Measurements from ENCODE around the gene RANBP17. TPM values are rescaled to one million over a fixed set of nuclear protein-coding genes. Genes with fewer than 3 reads are reported as not detected.

The RANBP17 gene
- total and polyA plus RNA-seq, 2 donors from 2014 or later, result 2.0 to 15.4 TPM

DNA sequence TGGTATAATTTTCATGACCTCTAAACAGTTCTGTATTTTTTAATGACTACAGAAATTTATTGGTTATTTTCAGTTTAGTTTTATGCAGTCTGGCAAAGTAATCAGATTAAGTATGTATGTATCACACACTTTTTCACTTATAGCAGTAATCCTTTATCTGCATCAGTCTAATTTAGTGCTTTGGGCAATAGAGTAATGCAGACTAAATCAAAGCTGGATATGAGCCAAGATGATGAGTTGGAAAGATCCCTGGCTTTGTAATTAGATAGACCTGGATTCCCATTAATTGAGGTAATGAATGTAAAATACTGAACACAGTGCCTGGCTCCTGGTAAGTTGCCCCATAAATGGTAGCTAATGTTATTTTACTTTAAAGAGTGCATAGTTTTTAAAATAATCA lies 231.8 kb downstream of the RANBP17 start:
- no peak overlapping the region for H3K9ac ChIP-seq (ENCODE audit: low read length in 3 of 3)
- H3K36me3 ChIP-seq (ENCODE audit: control insufficient read depth in 2 of 3, insufficient read depth in 3 of 3, low read length in 3 of 3), result no peaks in the 10 kb centered on the region
- no peaks in the 10 kb centered on the region for H3K27me3 ChIP-seq (ENCODE audit: control insufficient read depth, insufficient read depth, low read length)
- TF ChIP-seq, protein P1, sequence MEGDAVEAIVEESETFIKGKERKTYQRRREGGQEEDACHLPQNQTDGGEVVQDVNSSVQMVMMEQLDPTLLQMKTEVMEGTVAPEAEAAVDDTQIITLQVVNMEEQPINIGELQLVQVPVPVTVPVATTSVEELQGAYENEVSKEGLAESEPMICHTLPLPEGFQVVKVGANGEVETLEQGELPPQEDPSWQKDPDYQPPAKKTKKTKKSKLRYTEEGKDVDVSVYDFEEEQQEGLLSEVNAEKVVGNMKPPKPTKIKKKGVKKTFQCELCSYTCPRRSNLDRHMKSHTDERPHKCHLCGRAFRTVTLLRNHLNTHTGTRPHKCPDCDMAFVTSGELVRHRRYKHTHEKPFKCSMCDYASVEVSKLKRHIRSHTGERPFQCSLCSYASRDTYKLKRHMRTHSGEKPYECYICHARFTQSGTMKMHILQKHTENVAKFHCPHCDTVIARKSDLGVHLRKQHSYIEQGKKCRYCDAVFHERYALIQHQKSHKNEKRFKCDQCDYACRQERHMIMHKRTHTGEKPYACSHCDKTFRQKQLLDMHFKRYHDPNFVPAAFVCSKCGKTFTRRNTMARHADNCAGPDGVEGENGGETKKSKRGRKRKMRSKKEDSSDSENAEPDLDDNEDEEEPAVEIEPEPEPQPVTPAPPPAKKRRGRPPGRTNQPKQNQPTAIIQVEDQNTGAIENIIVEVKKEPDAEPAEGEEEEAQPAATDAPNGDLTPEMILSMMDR (IDR thresholded peaks at IDR 0.05; ENCODE audit: borderline replicate concordance, extremely low read depth, insufficient read depth), result no peak
- no peaks in the 10 kb centered on the region for H3K9me3 ChIP-seq (ENCODE audit: control insufficient read depth in 2 of 3, insufficient read depth in 1 of 3, low read length in 3 of 3)
- intact Hi-C loops (cut with DNase I), result no loop called here
- no peaks in the 10 kb centered on the region for H3K4me1 ChIP-seq (ENCODE audit: control insufficient read depth in 2 of 3, insufficient read depth in 2 of 3, low read depth in 1 of 3, low read length in 3 of 3)
- DNase-seq (no peak), FAIRE-seq (no peak)
- H3K4me3 ChIP-seq (ENCODE audit: low read length in 3 of 3), result no peak overlapping the region
- H3K27ac ChIP-seq (ENCODE audit: low read depth in 2 of 2, low read length in 2 of 2), result no peak overlapping the region

DNA sequence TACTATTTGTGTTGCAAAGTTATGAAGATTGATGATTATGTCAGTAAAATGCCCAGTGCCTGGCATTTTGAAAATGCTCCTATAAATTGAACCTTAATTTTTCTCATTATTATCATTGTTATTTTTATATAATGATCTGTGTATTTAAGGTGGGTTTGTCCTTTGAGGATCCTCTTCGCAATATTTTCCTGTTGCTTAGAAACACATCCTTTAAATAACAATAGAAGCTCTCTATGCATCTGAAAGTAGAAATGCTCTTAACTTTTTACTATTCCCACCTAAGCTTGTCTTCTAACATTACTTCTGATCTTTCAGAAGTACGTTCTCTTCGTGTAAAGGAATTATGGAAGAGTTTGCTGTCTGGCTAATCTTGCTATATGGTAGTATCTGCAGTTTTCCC lies 232.5 kb downstream of the RANBP17 start:
- Histone ChIP-seq H3K36me3 (ENCODE audit: control insufficient read depth in 2 of 3, insufficient read depth in 3 of 3, low read length in 3 of 3) (no peaks in the 10 kb centered on the region), H3K27me3 (ENCODE audit: control insufficient read depth, insufficient read depth, low read length) (no peaks in the 10 kb centered on the region), H3K9me3 (ENCODE audit: control insufficient read depth in 2 of 3, insufficient read depth in 1 of 3, low read length in 3 of 3) (no peaks in the 10 kb centered on the region), H3K27ac (ENCODE audit: low read depth in 2 of 2, low read length in 2 of 2) (no peak overlapping the region), H3K9ac (ENCODE audit: low read length in 3 of 3) (no peak overlapping the region), H3K4me3 (ENCODE audit: low read length in 3 of 3) (no peak overlapping the region), H3K4me1 (ENCODE audit: control insufficient read depth in 2 of 3, insufficient read depth in 2 of 3, low read depth in 1 of 3, low read length in 3 of 3) (no peaks in the 10 kb centered on the region)
- intact Hi-C loops (cut with DNase I), result no loop called here
- TF ChIP-seq, protein P1 (IDR thresholded peaks at IDR 0.05; ENCODE audit: borderline replicate concordance, extremely low read depth, insufficient read depth), result no peak
- DNase-seq, result no peak
- no peak for FAIRE-seq

DNA sequence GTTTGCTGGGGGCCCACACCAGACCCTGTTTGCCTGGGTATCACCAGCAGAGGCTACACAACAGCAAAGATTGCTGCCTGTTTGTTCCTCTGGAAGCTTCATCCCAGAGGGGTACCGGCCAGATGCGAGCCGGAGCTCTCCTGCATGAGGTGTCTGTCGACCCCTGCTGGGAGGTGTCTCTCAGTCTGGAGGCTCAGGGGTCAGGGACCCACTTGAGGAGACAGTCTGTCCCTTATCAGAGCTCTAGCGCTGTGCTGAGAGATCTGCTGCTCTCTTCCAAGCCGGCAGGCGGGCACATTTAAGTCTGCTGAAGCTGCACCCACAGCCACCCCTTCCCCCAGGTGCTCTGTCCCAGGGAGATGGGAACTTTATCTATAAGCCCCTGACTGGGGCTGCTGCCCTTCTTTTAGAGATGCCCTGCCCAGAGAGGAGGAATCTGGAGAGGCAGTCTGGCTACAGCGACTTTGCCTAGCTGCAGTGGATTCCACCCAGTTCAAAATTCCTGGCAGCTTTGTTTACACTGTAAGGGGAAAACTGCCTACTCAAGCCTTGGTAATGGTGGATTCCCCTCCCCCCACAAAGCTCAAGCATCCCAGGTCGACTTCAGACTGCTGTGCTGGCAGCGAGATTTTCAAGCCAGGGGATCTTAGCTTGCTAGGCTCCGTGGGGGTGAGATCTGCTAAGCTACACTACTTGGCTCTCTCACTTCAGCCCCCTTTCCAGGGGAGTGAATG lies 241.2 kb downstream of the RANBP17 start:
- TF ChIP-seq, protein P1 (IDR thresholded peaks at IDR 0.05; ENCODE audit: borderline replicate concordance, extremely low read depth, insufficient read depth), result no peak
- Histone ChIP-seq H3K27ac (ENCODE audit: low read depth in 2 of 2, low read length in 2 of 2) (no peak overlapping the region), H3K36me3 (ENCODE audit: control insufficient read depth in 2 of 3, insufficient read depth in 3 of 3, low read length in 3 of 3) (no peaks in the 10 kb centered on the region), H3K9me3 (ENCODE audit: control insufficient read depth in 2 of 3, insufficient read depth in 1 of 3, low read length in 3 of 3) (no peaks in the 10 kb centered on the region), H3K4me3 (ENCODE audit: low read length in 3 of 3) (no peak overlapping the region), H3K27me3 (ENCODE audit: control insufficient read depth, insufficient read depth, low read length) (no peaks in the 10 kb centered on the region), H3K4me1 (ENCODE audit: control insufficient read depth in 2 of 3, insufficient read depth in 2 of 3, low read depth in 1 of 3, low read length in 3 of 3) (no peaks in the 10 kb centered on the region), H3K9ac (ENCODE audit: low read length in 3 of 3) (no peak overlapping the region)
- FAIRE-seq, result no peak
- intact Hi-C loops (cut with DNase I), result no loop called here
- DNase-seq, result peak in 1 of 5 donors; percentile 28
